HG03025 (cell line): ENCODE results near the gene PLPP7.
"Not testable (repeated sequence)": the region's sequence is repeated elsewhere in the genome, so short reads cannot be mapped to it uniquely, and the experiment has no call there.

Source experiments
- ATAC-seq: cut with Tn5 transposase; IDR thresholded peaks from one replicate; pipeline ENCODE4 v1.9.1; 2021; ENCODE audit warnings: mild to moderate bottlenecking, moderate library complexity; ENCODE audit not compliant: unreplicated experiment, low FRiP score

PLPP7 gene

DNA sequence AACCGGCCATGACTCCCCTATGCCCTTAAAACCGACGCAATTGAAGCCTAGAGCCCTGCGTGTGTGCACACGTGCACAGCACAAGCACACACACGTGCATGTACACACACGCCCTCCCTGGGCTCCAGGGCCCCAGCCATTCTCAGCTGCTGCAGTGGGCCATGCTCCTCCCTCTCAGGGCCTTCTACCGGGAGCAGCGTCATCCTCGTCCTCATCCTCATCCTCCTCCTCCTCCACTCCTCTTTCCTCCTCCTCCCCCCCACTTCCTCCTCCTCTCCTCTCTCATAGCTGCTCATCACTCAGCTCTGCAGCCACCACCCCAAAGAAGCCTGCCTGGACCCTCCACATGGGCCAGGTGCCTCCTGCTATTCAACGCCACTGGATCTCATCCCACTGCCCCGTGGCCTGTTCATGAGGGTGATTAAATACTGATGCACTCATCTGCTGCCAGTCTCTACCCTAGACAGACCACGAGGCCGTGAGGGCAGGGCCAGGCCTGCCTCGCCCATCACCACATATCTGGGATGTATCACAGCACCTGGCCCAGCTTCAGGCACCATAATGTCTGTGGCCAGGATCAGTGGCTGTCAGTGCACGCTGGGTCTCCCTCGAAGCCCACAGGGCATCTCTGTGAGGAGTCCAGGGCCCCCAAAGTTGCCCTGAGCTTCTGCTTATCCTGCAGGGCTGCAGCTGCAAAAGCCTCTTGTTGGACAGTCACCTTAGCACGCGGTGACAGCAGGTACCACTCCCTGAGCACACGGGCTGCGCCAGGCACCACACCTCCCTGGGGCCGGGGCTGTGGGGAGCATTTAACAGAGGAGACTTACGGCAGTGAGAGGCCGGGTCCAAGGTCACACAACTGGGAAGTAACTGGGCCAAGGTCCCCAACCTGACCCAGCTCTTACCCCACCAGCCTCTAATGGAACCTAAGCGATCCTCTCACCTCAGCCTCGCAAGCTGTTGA is 23.0 kb upstream of the PLPP7 start:
- ATAC-seq = no peak

- ATAC-seq = no peak
These were observed 19.1 kb upstream of the PLPP7 start for GRCh38 chr9:131270171-131271015.

DNA sequence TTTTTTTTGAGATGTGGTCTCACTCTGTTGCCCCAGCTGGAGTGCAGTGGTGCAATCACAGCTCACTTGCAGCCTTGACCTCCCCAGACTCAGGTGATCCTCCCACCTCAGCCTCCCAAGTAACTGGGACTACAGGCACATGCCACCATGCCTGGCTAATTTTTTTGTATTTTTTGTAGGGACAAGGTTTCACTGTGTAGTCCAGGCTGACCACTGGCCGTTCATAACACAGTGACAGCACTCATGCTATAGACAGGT is 18.6 kb upstream of the PLPP7 start:
- ATAC-seq = not testable (repeated sequence)

DNA sequence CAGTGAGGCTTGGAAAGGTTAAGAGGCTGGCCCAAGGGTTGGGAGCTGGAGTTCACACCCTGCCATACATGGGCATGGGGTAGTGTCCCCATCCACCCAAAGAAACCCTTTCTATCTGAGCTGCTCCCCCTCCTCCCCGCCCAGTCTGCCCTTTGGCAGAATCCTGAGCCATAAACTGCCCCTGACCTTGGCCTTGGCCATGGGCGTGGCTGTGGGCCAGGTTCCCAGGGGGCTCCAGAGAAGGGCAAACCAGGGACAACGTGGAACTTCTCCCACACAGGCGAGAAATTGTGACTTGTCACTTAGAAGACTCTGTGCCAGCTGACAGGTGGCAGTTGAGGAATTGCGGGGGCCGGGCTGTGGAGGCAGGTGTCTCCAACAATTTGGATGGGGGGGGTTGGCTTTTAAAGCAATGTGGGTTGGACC is 18.0 kb upstream of the PLPP7 start:
- ATAC-seq = no peak

GRCh38 chr9:131272212-131272611 is 17.3 kb upstream of the PLPP7 start:
- ATAC-seq = no peak

- no peak for ATAC-seq
These were observed 16.2 kb upstream of the PLPP7 start for GRCh38 chr9:131273146-131273855.

DNA sequence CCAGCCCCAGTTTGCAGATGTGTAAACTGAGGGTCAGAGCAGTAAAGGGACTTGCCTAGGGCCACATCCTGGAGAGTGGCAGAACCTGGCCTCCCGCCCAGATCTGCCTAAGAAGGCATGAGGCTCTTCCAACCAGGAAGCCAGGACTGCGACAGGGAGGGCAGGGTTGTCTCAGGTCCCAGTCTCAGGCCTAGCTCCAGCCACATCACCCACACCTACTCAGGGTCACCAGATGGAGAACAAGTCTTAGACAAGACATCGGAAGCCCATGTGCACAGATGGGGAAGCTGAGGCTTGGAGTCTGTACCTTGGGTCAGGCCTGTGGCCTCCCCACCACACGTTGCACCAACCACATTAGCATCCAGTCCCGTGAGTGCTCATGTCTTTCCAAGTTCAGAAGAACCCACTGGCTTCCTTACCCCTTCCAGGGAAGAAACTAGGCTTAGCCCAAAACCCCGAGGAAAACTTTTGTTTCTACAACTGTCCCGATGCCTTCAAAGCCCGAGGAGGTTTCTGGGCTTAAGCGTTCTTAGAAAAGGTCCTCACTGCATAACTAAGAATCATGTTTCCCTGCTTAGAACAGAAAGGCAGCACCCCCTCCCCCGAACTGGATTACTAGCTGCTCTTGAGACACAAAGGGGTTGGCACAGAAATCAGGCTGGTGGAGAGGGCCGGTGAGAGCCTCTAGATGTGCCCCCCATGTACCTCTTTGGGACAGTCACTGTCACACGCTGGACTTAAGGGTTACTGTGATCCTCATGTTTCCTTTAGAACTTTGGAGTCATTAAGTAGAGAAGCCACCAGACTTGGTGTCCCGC is 15.5 kb upstream of the PLPP7 start:
- no peak for ATAC-seq

DNA sequence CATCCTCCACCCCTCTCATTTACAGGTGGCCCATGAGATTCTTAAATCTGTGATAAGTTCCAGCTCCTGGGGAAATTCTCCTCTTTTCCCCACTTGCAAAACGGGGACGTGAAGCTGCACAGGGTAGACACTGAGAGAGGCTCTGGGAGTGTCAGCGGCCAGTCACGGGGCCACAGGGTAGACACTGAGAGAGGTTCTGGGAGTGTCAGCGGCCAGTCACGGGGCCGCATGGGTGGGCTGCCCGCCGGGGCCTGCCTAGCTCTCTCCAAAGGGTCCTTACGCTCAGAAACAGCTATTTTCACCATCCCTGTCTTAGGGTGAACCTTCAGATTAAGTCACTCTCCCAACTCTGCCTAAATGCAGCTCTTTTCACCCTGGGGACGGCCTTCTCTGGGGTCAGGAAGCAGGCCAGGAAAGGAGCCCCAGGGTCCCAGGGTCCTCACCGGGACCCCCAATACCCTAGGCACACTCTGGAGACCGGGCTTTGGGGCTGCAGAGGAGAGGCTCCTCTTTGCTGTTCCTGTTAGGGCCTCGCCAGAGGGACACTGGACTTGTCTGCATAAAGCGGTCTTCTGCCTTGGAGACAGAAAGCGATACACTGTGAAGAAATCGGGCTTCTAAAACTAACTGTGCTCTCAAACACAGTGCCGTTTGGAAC is 14.7 kb upstream of the PLPP7 start:
- no peak for ATAC-seq

GRCh38 chr9:131275332-131276093 is 14.0 kb upstream of the PLPP7 start:
- ATAC-seq = no peak

GRCh38 chr9:131276094-131276888 is 13.2 kb upstream of the PLPP7 start, which contains the start of gene FAM78A:
Gene FAM78A (minus strand): TSS chr9:131276510. CDS start chr9:131276179, 331 bp downstream.
- no peak for ATAC-seq

DNA sequence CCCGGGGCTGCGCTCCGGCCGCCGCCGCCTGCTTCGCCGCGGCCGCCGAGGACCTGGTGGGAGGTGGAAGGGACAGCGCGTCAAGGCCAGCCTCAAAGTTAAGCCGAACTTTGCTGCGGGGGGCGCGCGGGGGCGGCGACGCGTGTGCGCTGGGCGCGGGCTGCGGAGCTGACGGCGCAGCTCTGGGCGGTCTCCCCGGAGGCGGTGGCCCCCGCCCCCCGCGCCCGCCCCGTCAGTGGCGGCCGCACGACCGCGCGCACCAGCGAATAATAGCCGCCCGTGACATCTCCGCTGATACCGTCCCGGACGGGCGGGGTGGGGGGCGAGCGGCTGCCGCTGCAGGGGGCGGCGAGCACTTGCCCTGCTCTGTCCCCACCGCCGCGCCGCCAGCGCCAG is 12.6 kb upstream of the PLPP7 start:
- ATAC-seq = no peak

GRCh38 chr9:131277287-131277909 is 12.1 kb upstream of the PLPP7 start:
- no peak for ATAC-seq

DNA sequence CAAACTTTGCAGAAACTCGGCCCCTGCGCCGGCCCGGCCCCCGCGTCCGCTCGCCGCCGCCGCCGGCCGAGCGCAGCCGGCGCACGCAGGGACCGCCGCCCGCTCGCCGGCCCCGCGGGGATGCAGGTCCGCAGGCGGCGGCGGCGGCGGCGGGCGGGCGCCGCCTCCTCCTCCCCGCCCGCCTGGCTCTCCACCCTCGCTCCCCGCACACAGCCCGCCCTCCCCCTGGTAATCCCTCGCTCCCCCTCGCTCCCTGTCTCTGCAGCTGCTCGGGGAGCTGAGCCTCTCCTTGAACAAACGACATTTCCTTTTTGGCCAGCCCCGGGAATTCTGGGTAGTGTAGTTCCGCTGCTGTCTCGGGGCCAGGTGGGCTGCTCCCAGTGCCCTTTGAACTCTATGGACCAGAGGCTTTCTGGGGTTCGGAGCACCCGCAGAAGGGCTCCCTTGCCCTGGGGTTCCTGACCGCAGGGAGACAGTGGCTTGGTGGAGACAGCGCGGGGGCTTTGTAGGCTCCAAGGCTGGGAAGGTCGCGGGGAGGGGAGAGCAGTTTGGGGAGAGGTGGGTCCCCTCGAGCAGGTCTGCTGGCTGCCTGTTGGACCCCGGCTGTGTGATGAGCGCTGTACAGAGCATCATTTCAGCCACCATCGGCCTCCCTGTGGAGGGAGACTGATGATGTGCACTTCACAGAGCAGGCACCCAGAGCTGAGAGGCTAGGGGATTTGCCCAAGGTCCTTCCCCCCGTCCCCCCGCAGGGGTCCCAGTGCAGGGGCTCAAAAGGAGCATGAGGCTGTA is 11.4 kb upstream of the PLPP7 start:
- ATAC-seq = no peak

GRCh38 chr9:131278702-131279111 is 10.8 kb upstream of the PLPP7 start:
- no peak for ATAC-seq

GRCh38 chr9:131279196-131279862 is 10.2 kb upstream of the PLPP7 start:
- ATAC-seq = no peak

DNA sequence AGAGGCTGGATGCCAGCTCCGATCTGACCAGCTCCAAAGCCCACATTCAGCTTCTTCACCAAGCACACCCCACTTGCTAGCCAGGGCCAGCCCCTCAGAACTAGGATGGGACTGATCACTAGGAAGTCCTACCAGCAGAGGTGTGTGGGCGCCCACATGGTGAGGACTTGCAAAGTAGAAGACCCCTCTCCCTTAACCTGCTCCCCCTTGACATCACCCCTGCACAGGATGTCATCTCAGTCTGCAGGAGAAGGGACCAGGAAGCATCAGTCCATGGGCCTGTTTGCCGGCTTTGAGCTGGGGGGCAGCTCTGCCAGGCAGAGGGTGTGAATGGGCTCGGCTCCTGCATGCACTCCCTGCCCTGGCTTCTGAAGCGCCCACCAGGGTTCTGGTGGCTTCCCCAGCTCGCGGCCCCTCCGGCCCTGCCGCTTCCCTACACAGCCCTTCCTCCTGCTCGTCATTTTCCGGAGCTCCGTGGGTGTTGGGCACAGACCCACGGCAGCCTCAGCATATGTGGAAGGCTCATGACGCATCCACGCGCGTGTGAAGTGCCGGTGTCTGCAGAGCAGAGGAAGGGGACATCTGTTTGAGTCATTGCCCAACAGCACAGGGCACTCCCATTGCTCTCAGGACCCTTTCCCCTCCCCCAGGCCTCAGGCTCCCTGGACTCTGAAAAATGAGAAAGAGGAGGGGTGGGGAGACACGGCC is 9.5 kb upstream of the PLPP7 start:
- ATAC-seq = no peak
